Tibial nerve (tissue), 4 donors: Measurements from ENCODE around the gene ZFYVE9. TPM values are rescaled to one million over a fixed set of nuclear protein-coding genes. Genes with fewer than 3 reads are reported as not detected.

ENCODE experiments used
- DNase-seq, 2 donors: peaks; one replicate each; pipeline ENCODE4 v3.0.0-alpha.2; 2019; ENCODE audit warnings: low spot score in 2 of 2
- H3K27ac ChIP-seq, 4 donors: fragments of 200-600 bp; sonication (generic) in 3 of 4; one replicate each; pipeline ENCODE4 v1.5.1; 2017 to 2019; ENCODE audit warnings: mild to moderate bottlenecking in 1 of 4
- H3K27me3 ChIP-seq, 2 donors: fragments of 200-600 bp; sonication (generic) in 1 of 2; one replicate each; pipeline versions ENCODE4 v1.5.1 to v1.6.0; 2017 to 2019
- H3K36me3 ChIP-seq, 3 donors: fragments of 200-600 bp; sonication (generic); one replicate each; pipeline ENCODE4 v1.5.1; 2018 to 2019
- H3K4me1 ChIP-seq, 4 donors: fragments of 200-600 bp; sonication (generic) in 3 of 4; one replicate each; pipeline ENCODE4 v1.5.1; 2017 to 2019
- H3K4me3 ChIP-seq, 4 donors: fragments of 200-600 bp; sonication (generic) in 3 of 4; one replicate each; pipeline ENCODE4 v1.5.1; 2017 to 2019; ENCODE audit warnings: mild to moderate bottlenecking in 1 of 4, moderate library complexity in 1 of 4
- H3K9me3 ChIP-seq, 4 donors: fragments of 200-600 bp; sonication (generic) in 3 of 4; one replicate each; pipeline ENCODE4 v1.5.1; 2017 to 2019
- CTCF ChIP-seq, 5 experiments: fragments of 200-600 bp in 3 of 5; fragments of 450-650 bp in 2 of 5; sonication (generic) in 3 of 5; IDR thresholded peaks; one replicate each; pipeline ENCODE4 v1.5.1; 2016 to 2019; ENCODE audit warnings: antibody characterized with exemption in 5 of 5, mild to moderate bottlenecking in 3 of 5, moderate library complexity in 2 of 5
- EP300 ChIP-seq, 2 donors: sonication (generic); formaldehyde crosslinking; IDR thresholded peaks; one replicate each; pipeline ENCODE4 v1.6.1; 2017; ENCODE audit warnings: antibody characterized with exemption in 2 of 2, mild to moderate bottlenecking in 1 of 2
- POLR2A ChIP-seq, 2 donors: fragments of 450-650 bp; IDR thresholded peaks; one replicate each; pipeline ENCODE4 v1.6.1; 2017; ENCODE audit warnings: antibody characterized with exemption in 2 of 2, mild to moderate bottlenecking in 2 of 2, moderate library complexity in 2 of 2
- WGBS, 2 donors: methylation state at CpG; one replicate each; pipeline ENCODE4 v1.1.5; 2018; 5-methylcytosine and 5-hydroxymethylcytosine counted together
- total RNA-seq, 4 donors: library from RNA; depleted of rRNA; stranded (reverse); fragments of >200 nt; gene quantifications; one replicate each; pipeline ENCODE4 v1.1.0, GENCODE V29; 2016

Gene ZFYVE9
- total RNA-seq, 4 donors from 2014 or later, result 29.1 to 39.6 (median 35.0) TPM

GRCh38 chr1:52152572-52152971 lies 10.7 kb downstream of the ZFYVE9 start:
- Histone ChIP-seq H3K4me1 (peaks cover 0 to 45% (median 0%) of the 10 kb centered on the region in 4 donors), H3K4me3 (no peak overlapping the region), H3K27ac (no peak overlapping the region), H3K36me3 (no peaks in the 10 kb centered on the region), H3K27me3 (no peaks in the 10 kb centered on the region), H3K9me3 (no peaks in the 10 kb centered on the region)
- no peak for DNase-seq
- WGBS, 2 donors, result 78 to 82% methylated on average over 2 of the region's 2 CpGs
- TF ChIP-seq POLR2A (IDR thresholded peaks at IDR 0.05) (no peak), EP300 (IDR thresholded peaks at IDR 0.05) (no peak), CTCF (IDR thresholded peaks at IDR 0.05) (no peak)

- Histone ChIP-seq H3K27me3 (no peaks in the 10 kb centered on the region), H3K4me1 (peaks cover 0 to 42% (median 0%) of the 10 kb centered on the region in 4 donors), H3K4me3 (no peak overlapping the region), H3K36me3 (no peaks in the 10 kb centered on the region), H3K9me3 (no peaks in the 10 kb centered on the region), H3K27ac (no peak overlapping the region)
- TF ChIP-seq POLR2A (IDR thresholded peaks at IDR 0.05), result no peak
- TF ChIP-seq CTCF (IDR thresholded peaks at IDR 0.05), result no peak
- TF ChIP-seq EP300 (IDR thresholded peaks at IDR 0.05), result no peak
- DNase-seq, result no peak
Measured at GRCh38 chr1:52153010-52153409, 11.1 kb downstream of the ZFYVE9 start.

GRCh38 chr1:52153898-52154297 lies 12.0 kb downstream of the ZFYVE9 start:
- Histone ChIP-seq H3K27me3 (no peaks in the 10 kb centered on the region), H3K4me1 (peaks cover 0 to 42% (median 0%) of the 10 kb centered on the region in 4 donors), H3K36me3 (no peaks in the 10 kb centered on the region), H3K27ac (no peak overlapping the region), H3K4me3 (no peak overlapping the region), H3K9me3 (no peaks in the 10 kb centered on the region)
- no peak for DNase-seq
- TF ChIP-seq POLR2A (IDR thresholded peaks at IDR 0.05) (no peak), CTCF (IDR thresholded peaks at IDR 0.05) (no peak), EP300 (IDR thresholded peaks at IDR 0.05) (no peak)

GRCh38 chr1:52156460-52156859 lies 14.6 kb downstream of the ZFYVE9 start:
- Histone ChIP-seq H3K4me3 (no peak overlapping the region), H3K9me3 (no peaks in the 10 kb centered on the region), H3K4me1 (peaks cover 0 to 21% (median 0%) of the 10 kb centered on the region in 4 donors), H3K27ac (no peak overlapping the region), H3K36me3 (no peaks in the 10 kb centered on the region), H3K27me3 (no peaks in the 10 kb centered on the region)
- 61 to 62% methylated on average over 3 of the region's 3 CpGs for WGBS, 2 donors
- DNase-seq, result no peak
- TF ChIP-seq CTCF (IDR thresholded peaks at IDR 0.05), result no peak
- TF ChIP-seq EP300 (IDR thresholded peaks at IDR 0.05), result no peak
- no peak for TF ChIP-seq POLR2A (IDR thresholded peaks at IDR 0.05)

GRCh38 chr1:52157582-52157981 lies 15.7 kb downstream of the ZFYVE9 start:
- Histone ChIP-seq H3K4me3 (no peak overlapping the region), H3K9me3 (no peaks in the 10 kb centered on the region), H3K27me3 (no peaks in the 10 kb centered on the region), H3K4me1 (peaks cover 0 to 20% (median 0%) of the 10 kb centered on the region in 4 donors), H3K36me3 (no peaks in the 10 kb centered on the region), H3K27ac (no peak overlapping the region)
- no peak for DNase-seq
- WGBS, 2 donors, result 92 to 100% methylated on average over 2 of the region's 2 CpGs
- no peak for TF ChIP-seq CTCF (IDR thresholded peaks at IDR 0.05)
- no peak for TF ChIP-seq EP300 (IDR thresholded peaks at IDR 0.05)
- no peak for TF ChIP-seq POLR2A (IDR thresholded peaks at IDR 0.05)
